Right lobe of liver (tissue), 4 donors: ENCODE measurements around the gene CXCL6.

ENCODE experiments used
- CTCF ChIP-seq, 4 donors: fragments of 200-600 bp in 3 of 4; fragments of 450-650 bp in 1 of 4; IDR thresholded peaks; one replicate each; pipeline versions ENCODE4 v1.5.1 to v1.8.0; 2016 to 2022; ENCODE audit warnings: antibody characterized with exemption in 4 of 4, mild to moderate bottlenecking in 2 of 4
- POLR2A ChIP-seq: fragments of 450-650 bp; IDR thresholded peaks from one replicate; pipeline ENCODE4 v1.6.1; 2017; ENCODE audit warnings: antibody characterized with exemption, mild to moderate bottlenecking
- donor health status: DM: no; HTN: no; CAD: no.
- donor health status: DM: no; HTN: no; CAD: no.
- donor health status: DM: no; HTN: yes; CAD: no.

DNA sequence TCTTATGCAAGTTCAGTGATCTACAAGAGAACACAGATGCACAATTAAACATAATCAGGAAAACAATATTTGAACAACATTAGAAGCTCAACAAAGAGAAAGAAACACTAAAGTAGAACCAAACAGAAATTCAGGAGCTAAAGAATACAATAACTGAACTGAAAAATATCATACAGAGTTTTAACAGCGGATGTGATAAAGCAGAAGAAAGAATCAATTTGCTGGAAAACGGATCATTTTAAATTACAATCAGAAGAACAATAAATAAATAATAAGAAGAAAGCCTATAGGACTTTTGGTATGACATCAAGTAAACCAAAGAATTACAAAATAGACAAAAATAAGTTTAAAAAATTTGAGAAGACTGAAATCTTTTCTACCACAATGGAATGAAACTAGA is 36.3 kb upstream of the CXCL6 start:
- TF ChIP-seq CTCF (IDR thresholded peaks at IDR 0.05), result no peak
- no peak for TF ChIP-seq POLR2A
